K562 (cell line): ENCODE results near the gene HKDC1.

ENCODE experiments used
- EP300 ChIP-seq: IDR thresholded peaks from 2 replicates; pipeline ENCODE4 v1.6.1; 2012; ENCODE audit warnings: low read length, improper control_type of control experiment
- NBN ChIP-seq: fragments of 450-650 bp; IDR thresholded peaks from 2 replicates; pipeline ENCODE4 v1.6.1; 2016; ENCODE audit warnings: low read depth, mild to moderate bottlenecking
- POLR2G ChIP-seq: fragments of 200-400 bp; formaldehyde crosslinking; IDR thresholded peaks from 2 replicates; pipeline ENCODE4 v1.6.1; 2017; ENCODE audit warnings: low read depth, mild to moderate bottlenecking, antibody characterized with exemption, low read length, moderate library complexity
- RBM25 ChIP-seq: fragments of 200-400 bp; formaldehyde crosslinking; IDR thresholded peaks from 2 replicates; pipeline ENCODE4 v1.6.1; 2018; ENCODE audit warnings: low read length, low read depth, moderate library complexity; ENCODE audit not compliant: severe bottlenecking
- RNF2 ChIP-seq: sonication (generic); IDR thresholded peaks from 2 replicates; pipeline ENCODE4 v1.6.1; 2016
- TF ChIP-seq, protein P1 (sequence below), 3 experiments: IDR thresholded peaks in 2 of 3; conservative IDR thresholded peaks in 1 of 3; 2 replicates each; pipeline ENCODE4 v1.5.1; 2011 to 2012; ENCODE audit warnings: low read length in 3 of 3, mild to moderate bottlenecking in 3 of 3, control low read depth in 2 of 3, improper control_type of control experiment in 1 of 3, inconsistent platforms in 1 of 3, low read depth in 1 of 3, mixed read lengths in 1 of 3, moderate library complexity in 1 of 3; ENCODE audit not compliant: insufficient read depth in 2 of 3
- TF ChIP-seq, protein P2 (sequence below), 2 experiments: IDR thresholded peaks; 2 replicates each; pipeline ENCODE4 v1.6.1; 2011; ENCODE audit warnings: borderline replicate concordance in 1 of 2, control low read depth in 1 of 2, low read depth in 1 of 2, low read length in 1 of 2, mild to moderate bottlenecking in 1 of 2, mixed read lengths in 1 of 2, moderate library complexity in 1 of 2; ENCODE audit not compliant: insufficient read depth in 1 of 2, insufficient read length in 1 of 2, poor library complexity in 1 of 2, severe bottlenecking in 1 of 2; ENCODE audit errors: extremely low read depth in 1 of 2
- TF ChIP-seq, protein P3 (sequence below): fragments of 250-450 bp; sonication (Bioruptor Pico); IDR thresholded peaks from 2 replicates; pipeline ENCODE4 v1.4.0; 2020; ENCODE audit warnings: mild to moderate bottlenecking, moderate library complexity

DNA sequence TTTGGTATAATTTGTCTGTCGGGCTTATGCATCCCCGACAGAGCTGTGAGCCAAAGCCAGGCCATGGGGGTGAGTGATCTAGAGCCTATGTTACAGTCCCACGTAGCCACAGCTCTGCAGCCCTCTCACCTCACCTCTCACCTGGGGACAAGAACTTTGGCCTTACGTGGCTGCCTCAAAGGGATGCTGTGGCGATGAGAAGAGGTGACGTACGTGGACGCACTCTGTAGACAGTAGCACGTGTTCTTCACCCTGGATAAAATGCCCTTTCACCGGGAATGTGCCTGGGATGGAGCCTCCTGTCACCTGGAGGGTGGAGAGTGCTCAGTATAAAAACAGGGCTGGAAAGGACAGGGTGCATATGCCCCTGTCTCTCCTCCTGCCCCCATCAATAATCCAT lies 5.5 kb downstream of the HKDC1 start:
- no peak for TF ChIP-seq EP300
- no peak for TF ChIP-seq NBN
- TF ChIP-seq, protein P1, sequence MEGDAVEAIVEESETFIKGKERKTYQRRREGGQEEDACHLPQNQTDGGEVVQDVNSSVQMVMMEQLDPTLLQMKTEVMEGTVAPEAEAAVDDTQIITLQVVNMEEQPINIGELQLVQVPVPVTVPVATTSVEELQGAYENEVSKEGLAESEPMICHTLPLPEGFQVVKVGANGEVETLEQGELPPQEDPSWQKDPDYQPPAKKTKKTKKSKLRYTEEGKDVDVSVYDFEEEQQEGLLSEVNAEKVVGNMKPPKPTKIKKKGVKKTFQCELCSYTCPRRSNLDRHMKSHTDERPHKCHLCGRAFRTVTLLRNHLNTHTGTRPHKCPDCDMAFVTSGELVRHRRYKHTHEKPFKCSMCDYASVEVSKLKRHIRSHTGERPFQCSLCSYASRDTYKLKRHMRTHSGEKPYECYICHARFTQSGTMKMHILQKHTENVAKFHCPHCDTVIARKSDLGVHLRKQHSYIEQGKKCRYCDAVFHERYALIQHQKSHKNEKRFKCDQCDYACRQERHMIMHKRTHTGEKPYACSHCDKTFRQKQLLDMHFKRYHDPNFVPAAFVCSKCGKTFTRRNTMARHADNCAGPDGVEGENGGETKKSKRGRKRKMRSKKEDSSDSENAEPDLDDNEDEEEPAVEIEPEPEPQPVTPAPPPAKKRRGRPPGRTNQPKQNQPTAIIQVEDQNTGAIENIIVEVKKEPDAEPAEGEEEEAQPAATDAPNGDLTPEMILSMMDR (IDR thresholded peaks at IDR 0.05 in 2 of 3, conservative IDR thresholded peaks at IDR 0.05 in 1 of 3; ENCODE audit: insufficient read depth in 2 of 3, low read depth in 1 of 3, low read length in 3 of 3), result no peak
- TF ChIP-seq RBM25, result no peak
- no peak for TF ChIP-seq POLR2G
- no peak for TF ChIP-seq RNF2
- TF ChIP-seq, protein P2, sequence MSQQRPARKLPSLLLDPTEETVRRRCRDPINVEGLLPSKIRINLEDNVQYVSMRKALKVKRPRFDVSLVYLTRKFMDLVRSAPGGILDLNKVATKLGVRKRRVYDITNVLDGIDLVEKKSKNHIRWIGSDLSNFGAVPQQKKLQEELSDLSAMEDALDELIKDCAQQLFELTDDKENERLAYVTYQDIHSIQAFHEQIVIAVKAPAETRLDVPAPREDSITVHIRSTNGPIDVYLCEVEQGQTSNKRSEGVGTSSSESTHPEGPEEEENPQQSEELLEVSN (IDR thresholded peaks at IDR 0.05; ENCODE audit: borderline replicate concordance in 1 of 2, extremely low read depth in 1 of 2, insufficient read depth in 1 of 2, insufficient read length in 1 of 2, low read depth in 1 of 2, low read length in 1 of 2, poor library complexity in 1 of 2, severe bottlenecking in 1 of 2), result no peak
- TF ChIP-seq, protein P3, sequence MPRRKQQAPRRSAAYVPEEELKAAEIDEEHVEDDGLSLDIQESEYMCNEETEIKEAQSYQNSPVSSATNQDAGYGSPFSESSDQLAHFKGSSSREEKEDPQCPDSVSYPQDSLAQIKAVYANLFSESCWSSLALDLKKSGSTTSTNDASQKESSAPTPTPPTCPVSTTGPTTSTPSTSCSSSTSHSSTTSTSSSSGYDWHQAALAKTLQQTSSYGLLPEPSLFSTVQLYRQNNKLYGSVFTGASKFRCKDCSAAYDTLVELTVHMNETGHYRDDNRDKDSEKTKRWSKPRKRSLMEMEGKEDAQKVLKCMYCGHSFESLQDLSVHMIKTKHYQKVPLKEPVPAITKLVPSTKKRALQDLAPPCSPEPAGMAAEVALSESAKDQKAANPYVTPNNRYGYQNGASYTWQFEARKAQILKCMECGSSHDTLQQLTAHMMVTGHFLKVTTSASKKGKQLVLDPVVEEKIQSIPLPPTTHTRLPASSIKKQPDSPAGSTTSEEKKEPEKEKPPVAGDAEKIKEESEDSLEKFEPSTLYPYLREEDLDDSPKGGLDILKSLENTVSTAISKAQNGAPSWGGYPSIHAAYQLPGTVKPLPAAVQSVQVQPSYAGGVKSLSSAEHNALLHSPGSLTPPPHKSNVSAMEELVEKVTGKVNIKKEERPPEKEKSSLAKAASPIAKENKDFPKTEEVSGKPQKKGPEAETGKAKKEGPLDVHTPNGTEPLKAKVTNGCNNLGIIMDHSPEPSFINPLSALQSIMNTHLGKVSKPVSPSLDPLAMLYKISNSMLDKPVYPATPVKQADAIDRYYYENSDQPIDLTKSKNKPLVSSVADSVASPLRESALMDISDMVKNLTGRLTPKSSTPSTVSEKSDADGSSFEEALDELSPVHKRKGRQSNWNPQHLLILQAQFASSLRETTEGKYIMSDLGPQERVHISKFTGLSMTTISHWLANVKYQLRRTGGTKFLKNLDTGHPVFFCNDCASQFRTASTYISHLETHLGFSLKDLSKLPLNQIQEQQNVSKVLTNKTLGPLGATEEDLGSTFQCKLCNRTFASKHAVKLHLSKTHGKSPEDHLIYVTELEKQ (CRISPR knock-in tag), result no peak
